SW 1271 (cell line): ENCODE measurements around the gene HOXB1.

Experiments used
- DNase-seq, 2 experiments: peaks; one replicate each; lab custom pipeline; 2025; lab: John Stamatoyannopoulos, UW

Gene HOXB1

GRCh38 chr17:48567646-48568354, 37.0 kb upstream of the HOXB1 start:
- DNase-seq = no peak

GRCh38 chr17:48567209-48567608, 36.4 kb upstream of the HOXB1 start:
- no peak for DNase-seq

DNA sequence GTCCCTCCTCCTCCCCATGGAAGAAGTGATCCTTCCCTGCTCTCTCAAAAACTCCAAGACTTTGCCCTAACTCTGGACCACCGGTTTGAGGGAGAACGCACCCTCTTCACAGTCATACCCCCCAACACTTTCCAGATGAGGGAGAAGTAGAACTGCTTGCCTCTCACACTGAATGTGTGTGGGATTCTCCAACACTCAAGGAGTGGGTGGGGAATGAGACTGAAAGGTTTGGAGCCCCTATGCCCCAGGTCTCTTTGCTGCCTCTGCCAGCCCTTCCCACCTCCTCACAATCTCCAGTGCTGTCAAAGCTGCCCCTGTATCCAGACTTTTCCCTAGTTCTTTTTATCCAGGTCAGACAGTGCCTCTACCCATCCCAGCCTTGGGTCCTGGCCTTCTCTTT, 35.9 kb upstream of the HOXB1 start:
- DNase-seq = no peak

DNA sequence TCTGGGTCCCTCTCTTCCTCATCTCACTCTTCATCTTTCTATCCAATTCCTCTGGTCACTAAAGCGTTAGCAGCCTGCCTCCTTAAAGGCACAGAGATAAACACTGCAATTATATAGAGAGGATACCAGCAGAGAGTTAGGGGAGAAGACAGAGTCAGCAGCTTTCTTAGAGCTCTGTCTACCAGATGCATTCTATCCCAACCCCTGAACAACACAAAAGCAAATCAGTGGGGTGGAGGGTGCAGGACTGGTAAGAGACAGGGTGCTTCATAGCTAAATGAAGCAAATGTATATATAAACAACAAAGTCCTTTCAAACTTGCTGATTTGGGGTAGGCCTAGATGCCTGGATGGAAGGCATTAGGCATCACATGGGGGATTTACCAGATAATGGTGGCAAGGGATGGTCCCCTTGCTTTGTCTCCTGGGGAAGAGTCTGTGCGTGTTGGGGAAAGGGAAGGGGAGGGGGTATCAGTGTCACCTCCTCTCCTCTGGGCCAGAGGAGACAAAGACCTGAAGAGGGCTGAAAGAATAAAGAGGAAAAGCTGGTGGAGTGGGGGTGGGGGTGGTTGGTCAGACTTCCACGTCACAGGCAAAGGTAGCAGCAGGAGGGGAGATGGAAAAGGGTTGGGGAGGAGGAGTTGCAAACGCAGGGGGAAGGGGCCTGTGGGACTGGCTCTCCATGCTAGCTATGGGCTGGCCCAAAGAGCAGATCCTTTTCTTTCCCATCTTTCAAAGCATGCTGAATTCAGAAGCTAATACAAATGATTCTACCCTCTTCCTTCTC, 35.3 kb upstream of the HOXB1 start:
- no peak for DNase-seq

DNA sequence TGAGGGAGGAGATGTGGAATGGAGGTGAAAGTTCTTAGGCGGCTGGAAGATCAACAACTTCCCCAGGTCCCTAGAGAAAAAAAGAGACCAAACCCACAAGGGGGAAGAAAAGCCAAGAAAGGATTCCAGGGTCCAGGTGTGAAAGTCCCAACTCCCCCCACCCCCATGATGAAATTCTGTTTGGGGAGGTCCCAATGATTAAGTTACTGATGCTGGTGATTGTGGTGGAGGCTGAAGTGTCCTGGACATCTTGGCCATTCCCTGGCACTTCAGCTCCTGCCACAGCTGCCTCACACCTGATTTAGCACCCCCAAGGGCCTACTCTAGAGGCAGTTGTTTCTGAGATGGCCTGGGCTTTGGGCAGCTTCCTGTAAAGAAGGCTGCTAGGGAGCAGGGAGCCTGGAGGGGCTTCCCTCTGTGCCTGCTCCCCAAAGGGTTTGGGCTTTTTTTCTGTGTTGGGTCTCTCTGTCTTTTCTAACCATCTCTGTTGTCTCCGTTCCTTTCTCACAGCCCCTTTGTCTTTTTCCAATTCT, 34.3 kb upstream of the HOXB1 start:
- no peak for DNase-seq

- no peak for DNase-seq
These were observed 33.6 kb upstream of the HOXB1 start for GRCh38 chr17:48564188-48565021.

DNA sequence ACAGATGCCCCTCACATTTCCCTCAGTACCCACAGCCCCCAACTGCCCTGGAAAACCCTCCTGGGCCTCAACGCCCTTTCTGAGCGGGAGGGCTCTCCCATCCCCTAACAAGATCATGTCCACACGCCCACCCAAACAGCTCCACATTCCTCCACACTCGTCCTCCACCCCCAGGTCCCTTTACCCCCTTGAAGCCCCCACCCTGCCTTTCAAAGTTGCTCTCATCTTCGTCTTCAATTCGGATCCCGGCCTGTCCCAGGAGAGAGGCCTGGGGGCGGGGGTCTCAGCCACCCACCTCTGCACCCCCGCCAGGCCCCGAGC, 33.0 kb upstream of the HOXB1 start:
- no peak for DNase-seq

- no peak for DNase-seq
These were observed 32.6 kb upstream of the HOXB1 start for GRCh38 chr17:48563385-48563838.

DNA sequence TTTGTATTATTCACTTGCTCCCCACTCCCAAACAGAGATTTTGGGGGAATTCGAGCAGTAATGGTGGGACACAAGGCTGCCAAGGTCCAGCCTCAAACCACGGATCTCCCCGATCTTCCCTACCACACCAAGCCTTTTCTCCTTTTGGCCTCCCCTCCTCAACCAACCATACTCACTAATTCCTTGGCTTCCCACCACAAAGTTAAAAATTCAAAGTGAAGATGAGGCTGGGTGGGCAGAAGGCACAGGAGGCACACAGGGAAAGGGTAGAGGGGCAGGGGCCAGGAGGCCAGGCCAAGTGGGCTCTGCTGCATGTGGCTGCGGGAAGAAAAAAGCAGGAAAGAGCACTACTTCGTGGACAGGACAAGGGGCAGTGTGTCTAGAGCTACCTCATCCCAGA, 32.1 kb upstream of the HOXB1 start:
- no peak for DNase-seq

DNA sequence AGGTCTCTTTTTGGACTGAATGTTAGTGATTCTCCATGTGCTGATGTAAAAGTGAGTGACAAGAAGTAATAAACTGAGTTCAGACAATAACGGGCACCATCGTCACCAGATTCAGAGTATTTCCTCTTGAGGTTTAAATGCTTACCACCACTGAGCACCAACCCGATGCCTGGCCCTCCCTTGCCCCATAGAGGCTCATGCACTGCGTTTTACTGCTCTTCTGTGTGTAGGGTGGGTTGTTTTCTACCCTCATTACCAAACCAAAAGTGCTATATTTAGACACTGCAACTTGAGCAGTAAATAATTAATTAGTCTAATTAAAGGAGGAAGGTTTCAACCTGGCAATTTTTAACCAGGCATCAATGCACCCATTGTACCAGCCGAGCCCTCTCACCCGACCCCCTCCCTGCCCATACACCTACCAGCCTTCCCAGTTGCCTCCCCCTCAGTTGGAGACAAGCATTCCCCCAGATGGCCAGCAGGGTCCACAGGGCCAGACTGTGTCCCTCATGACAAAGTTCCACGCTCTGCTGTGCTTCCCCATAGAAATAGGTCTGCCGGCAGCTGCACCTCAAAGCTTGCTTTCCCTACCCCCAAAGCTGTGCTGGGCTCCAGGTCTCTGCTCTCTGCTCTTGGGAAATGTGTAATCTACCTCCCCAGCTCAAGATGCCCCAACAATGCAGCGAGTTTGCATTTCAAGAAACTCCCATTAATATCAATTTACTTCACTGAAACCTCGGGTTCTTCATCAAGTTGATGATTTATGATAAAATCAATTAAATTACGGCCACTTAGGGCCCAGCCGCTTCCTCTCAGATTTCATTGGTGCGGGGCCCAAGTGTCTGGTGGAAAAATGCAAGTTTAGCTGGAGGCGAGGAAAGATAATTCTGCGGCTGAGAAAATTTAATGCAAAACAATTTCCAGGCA, 31.3 kb upstream of the HOXB1 start:
- DNase-seq = no peak

GRCh38 chr17:48559840-48560817, 29.3 kb upstream of the HOXB1 start:
- no peak for DNase-seq

DNA sequence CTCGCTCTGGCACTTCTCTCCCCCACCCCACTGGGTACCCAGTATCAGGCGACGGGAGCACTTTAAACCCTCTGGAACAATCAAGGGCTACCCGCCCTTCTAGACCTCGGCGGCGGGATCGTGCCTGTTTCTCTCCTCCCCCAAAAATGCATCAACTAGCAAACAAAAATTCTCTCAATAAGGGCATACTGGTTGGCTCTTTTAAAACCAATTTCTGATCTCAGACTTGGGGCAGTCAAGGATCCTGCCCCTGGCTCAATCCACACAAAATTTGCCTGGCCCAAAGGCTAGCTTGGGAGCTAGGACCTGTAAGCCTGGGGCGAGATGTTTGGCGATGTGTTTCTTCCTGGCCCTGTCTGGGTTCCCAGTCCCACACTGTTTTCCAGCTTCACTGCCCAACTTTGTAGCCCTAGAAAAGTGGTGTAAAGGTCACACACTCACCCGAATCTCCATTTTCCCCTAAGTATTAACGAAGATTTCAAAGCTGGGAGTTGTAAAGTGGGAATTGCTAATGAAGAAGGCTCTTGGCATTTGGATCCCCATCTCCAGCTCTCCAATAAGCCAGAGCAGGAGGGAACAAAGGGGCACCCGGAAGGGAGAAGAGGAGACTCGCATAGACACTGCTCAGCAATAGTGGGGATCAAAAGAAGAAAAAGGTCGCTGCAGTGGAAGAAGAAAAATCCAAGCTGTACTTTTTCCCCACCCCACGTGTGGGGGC, 28.5 kb upstream of the HOXB1 start:
- no peak for DNase-seq

DNA sequence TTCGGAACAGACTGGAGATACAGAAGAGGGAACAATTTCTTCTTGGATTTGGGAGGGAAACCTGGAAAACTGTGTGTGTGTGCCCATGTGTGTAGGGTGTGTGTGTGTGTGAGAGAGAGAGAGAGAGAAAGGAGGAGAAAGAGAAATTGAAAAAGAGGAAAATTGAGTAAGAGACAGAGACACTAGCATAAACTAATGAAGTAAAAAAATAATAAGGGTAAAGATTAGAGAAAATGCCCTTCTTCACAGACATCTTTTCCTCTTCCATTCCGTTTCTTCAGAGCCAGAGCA, 28.0 kb upstream of the HOXB1 start:
- DNase-seq = no peak

DNA sequence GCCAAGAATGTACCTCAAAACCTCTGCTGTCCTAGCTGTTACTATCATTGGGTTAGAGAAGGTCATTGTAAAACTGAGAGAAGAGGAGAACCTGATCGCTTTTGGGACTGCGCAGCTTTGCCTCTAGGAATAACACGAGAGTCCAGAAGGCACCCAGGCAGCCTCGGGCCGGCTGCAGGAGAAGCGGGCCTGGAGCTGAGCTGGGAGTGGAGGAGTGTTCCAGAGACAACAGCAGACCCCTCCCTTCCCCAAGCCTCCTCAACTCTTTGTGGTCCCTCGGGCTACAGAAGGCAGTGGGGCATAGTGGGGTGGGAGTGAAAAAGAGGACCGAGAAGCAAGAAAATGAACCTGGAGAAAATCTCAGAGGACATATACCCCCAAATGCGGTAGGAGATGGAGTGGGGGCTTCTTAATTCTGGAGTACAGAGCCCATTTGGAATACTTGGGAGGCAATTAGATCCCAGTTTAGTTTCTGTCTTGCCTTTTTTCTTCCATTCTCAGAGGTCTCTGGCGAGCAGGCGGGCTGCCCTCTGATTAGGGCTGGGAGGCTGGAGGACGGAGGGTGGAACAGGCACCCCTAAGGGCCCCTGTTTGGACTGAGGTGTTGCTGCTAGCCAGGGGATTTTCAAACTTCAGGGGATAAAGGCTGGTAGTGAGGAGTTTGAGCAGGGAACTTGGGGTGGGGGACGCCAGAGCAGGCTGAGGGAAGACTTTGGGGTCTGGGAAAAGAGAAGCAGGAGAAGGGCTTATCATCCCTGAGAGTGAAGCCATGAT, 27.4 kb upstream of the HOXB1 start:
- DNase-seq = no peak

DNA sequence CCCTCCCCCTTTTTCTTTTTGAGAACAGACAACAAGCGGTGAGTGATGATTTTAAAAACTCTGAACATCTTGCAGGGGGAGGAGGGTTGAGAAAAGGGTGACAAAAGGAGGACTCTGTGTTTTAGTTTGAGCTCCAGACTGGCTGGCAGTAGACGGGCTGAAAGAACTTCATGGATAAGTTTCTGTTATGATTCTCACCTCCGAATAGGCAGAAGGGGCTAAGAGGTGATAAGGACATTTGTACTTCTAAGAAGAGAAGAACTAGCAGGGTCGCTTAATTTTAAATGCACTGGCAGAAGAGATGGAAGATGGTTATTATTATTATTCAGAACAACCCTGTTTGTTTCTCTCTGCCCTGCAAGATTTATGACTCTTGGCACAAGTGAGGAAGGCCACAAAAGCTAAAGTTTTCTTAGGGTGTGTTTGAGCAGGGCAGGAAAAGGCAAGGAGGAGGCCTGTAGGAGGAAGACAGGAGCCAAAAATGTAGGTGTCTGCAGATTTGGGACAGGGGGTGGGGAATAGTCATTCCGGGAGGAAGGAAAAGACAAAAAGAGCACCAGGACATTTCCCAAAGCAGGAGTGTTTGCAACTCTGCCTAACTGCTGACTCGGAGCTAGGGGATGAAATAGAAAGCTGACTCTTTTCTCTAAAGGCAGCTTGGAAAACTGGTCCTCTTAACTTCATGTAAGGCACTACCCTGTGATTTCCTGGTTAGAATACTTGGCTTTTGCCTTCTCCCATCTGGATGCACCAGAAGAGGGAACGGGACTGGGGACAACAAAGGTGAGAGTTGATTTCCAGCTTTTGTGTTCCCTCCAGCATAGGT, 26.0 kb upstream of the HOXB1 start:
- DNase-seq = no peak

DNA sequence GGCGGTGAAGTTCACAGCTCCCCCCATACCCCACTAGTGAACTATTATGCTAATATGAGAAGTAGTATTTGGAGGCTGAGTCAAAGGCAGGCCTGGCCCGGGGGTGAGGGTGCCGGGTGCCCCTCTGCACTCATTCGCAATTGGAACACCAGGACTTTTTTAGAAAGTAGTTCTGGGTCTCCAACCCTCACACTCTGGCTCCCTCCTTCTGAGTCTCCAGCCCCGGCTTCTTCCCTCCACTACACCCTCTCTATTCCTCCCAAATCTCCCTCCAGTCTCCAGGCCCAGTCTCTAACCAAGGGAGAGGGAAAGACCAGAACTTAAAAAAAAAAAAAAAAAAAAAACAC, 25.4 kb upstream of the HOXB1 start:
- no peak for DNase-seq

DNA sequence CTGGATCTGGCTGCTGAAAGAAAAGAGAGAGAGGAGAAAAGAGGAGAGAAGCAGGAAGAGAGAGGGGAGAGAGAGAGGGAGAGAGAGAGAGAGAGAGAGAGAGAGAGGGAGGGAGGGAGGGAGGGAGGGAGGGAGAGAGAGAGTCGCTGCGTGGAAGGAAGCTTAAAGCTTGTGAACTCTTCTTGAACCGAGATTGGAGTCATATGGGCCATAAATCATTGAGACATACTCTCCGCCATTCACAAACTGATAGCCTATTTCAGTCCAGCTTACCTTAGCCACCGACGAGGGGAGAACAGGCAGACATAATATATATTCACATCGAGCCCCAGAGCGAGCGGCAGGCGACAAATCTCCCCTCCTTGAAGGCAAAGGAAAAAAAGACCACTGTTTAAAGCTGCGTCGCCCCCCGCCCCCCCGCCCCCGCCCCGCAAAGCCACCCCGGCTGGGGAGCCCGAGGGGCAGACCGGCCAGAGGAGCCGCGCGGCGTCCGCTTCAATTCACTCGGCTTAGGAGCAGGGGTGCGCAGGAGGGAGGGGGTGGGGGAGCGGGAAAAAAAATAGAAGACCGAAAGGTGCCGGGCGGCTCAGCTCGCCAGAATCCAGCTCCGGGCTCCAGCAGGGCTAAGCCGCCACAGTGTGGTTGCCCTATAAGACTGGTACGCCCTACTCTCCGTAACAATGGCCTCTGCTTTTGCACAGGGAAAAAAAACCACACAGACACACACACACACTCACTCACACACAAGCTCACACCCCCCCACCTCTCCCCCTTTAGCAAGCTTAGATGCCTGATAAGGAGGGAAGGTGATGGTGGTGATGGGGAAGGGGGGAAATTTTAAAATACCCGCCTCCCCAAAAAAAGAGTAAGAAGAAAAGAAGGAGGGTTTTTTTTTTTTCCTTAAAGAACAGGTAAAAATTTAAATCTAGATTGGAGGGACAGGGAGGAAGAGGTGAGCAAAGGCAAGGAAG, 24.7 kb upstream of the HOXB1 start:
- DNase-seq = no peak
